Nephron (organoid): ENCODE measurements around the gene KRT82.

Source experiments
- H3K27ac Mint-ChIP-seq, 3 experiments: 2 replicates each; pipeline ENCODE4 v1.8.0; 2020; ENCODE audit warnings: mixed read lengths in 3 of 3, mild to moderate bottlenecking in 2 of 3, moderate library complexity in 1 of 3
- H3K27me3 Mint-ChIP-seq: 2 replicates; pipeline ENCODE4 v1.8.0; 2021; ENCODE audit warnings: low read depth, mild to moderate bottlenecking, moderate library complexity, mixed read lengths
- H3K36me3 Mint-ChIP-seq: 2 replicates; pipeline ENCODE4 v1.8.0; 2020; ENCODE audit warnings: low read depth, mixed read lengths
- H3K4me1 Mint-ChIP-seq: 2 replicates; pipeline ENCODE4 v1.8.0; 2020; ENCODE audit warnings: mixed read lengths
- H3K4me3 Mint-ChIP-seq, 3 experiments: 2 replicates each; pipeline ENCODE4 v1.8.0; 2020; ENCODE audit warnings: mild to moderate bottlenecking in 3 of 3, mixed read lengths in 3 of 3, moderate library complexity in 2 of 3
- H3K9me3 Mint-ChIP-seq: 2 replicates; pipeline ENCODE4 v1.8.0; 2020; ENCODE audit warnings: mixed read lengths
- TF ChIP-seq, protein P1 (sequence below), 3 experiments: fragments of 200-600 bp; sonication (generic); IDR thresholded peaks; one replicate each; pipeline ENCODE4 v1.5.0; 2021; ENCODE audit warnings: antibody characterized with exemption in 3 of 3; ENCODE audit not compliant: unreplicated experiment in 3 of 3

Gene KRT82

DNA sequence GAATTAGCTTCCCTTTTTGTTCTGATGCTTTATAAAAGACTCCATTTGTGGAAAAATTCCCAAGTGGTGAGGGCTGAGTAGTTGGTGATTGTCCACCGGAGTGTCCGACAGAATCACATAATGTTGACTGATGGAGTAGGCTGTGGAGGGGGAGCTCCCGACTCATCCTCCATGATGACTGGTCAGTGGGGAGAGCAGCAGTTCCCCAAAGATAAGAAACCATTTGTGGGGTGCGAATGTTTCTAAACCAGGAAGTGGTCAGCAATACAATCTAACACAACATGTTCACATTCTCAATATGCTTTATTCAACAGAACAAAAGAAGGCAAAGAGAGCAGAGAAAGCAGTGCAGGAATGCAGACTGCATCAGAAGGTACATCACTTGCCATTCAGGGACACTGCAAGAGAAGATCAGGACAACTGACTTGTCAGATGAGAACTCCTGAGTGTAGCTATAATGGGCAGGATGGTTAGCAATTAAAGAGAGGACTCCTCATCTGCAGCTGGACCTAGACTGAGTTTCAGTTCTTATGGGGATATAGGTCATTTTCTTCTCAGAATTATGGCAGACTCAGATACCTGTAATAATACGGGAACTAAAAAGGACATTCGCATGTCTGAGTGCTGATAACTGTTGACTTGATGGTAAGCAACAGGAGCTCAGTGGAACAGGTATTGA lies 40.4 kb upstream of the KRT82 start:
- Mint-ChIP-seq H3K27ac (no peak overlapping the region), H3K4me3 (no peak overlapping the region)
- TF ChIP-seq, protein P1, sequence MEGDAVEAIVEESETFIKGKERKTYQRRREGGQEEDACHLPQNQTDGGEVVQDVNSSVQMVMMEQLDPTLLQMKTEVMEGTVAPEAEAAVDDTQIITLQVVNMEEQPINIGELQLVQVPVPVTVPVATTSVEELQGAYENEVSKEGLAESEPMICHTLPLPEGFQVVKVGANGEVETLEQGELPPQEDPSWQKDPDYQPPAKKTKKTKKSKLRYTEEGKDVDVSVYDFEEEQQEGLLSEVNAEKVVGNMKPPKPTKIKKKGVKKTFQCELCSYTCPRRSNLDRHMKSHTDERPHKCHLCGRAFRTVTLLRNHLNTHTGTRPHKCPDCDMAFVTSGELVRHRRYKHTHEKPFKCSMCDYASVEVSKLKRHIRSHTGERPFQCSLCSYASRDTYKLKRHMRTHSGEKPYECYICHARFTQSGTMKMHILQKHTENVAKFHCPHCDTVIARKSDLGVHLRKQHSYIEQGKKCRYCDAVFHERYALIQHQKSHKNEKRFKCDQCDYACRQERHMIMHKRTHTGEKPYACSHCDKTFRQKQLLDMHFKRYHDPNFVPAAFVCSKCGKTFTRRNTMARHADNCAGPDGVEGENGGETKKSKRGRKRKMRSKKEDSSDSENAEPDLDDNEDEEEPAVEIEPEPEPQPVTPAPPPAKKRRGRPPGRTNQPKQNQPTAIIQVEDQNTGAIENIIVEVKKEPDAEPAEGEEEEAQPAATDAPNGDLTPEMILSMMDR (IDR thresholded peaks at IDR 0.05; ENCODE audit: unreplicated experiment in 3 of 3) = no peak

DNA sequence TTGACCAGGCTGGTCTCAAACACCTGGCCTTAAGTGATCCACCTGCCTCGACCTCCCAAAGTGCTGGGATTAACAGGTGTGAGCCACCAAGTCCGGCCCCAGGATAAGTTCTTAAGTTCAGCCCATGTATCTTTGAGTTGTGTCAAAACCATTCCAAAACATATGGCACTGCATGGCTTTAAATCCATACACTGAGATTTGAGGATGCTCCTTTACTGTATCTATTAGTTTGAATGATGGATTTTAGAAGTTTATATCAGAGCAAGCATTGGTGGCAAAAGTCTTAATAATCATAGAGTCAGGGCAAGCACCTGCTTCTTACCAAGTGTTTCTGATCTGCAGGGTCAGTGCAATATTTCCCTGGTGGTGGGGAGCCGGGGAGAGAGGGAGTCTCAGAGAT lies 39.7 kb upstream of the KRT82 start:
- H3K27ac Mint-ChIP-seq = no peak overlapping the region
- TF ChIP-seq, protein P1 (IDR thresholded peaks at IDR 0.05; ENCODE audit: unreplicated experiment in 3 of 3) = no peak
- peaks cover 6% of the 10 kb centered on the region for H3K4me1 Mint-ChIP-seq
- peaks cover 9% of the 10 kb centered on the region for H3K27me3 Mint-ChIP-seq
- H3K4me3 Mint-ChIP-seq = no peak overlapping the region
- H3K36me3 Mint-ChIP-seq = no peaks in the 10 kb centered on the region
- no peaks in the 10 kb centered on the region for H3K9me3 Mint-ChIP-seq

More for the DNA sequence above, 40.4 kb upstream of the KRT82 start:
- H3K4me1 Mint-ChIP-seq = peaks cover 6% of the 10 kb centered on the region
- no peaks in the 10 kb centered on the region for H3K36me3 Mint-ChIP-seq
- H3K9me3 Mint-ChIP-seq = no peaks in the 10 kb centered on the region
- H3K27me3 Mint-ChIP-seq = peaks cover 9% of the 10 kb centered on the region

DNA sequence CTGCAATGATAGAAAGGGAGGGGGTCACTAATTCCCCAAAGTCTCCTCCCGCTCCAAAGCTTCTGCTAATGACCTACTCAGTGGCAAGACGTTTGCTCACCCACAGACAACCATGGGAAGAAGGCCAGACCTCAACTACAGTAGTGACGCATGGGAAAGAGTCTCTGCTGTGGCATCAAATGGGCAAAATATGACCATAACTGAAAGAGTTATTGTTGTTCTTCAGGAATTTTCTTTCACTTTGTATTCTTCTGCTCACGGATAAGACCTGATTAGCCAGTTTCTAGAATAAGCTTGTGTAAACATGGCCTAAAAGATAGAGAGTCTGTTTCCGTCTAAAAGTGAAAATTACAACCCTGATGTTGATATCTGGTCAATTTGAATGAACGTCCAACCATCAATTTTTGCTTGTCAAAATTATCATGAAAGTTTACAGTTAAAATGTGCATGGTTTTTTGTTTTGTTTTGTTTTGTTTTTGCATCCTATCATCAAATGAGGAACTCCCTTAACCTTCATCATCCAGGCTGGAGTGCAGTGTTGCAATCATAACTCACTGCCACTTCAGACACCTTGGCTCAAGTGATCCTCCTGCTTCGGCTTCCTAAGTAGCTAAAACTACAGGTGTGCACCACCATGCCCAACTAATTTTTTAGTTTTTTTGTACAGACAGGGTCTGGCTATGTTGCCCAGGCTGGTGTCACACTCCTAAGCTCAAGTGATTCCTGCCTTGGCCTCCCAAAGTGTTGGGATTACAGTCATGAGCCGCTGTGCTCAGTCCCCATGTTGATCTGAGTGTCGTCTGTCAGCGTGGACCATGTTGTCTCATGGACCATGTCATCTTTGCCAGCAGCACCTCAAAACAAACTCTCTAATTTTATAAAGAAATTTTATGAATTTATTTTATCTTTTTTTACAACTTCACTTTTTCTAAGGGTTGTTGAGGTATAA lies 38.8 kb upstream of the KRT82 start:
- Mint-ChIP-seq H3K36me3 (no peaks in the 10 kb centered on the region), H3K9me3 (no peaks in the 10 kb centered on the region), H3K27ac (no peak overlapping the region), H3K4me1 (peaks cover 6% of the 10 kb centered on the region), H3K27me3 (peaks cover 9% of the 10 kb centered on the region), H3K4me3 (no peak overlapping the region)
- TF ChIP-seq, protein P1 (IDR thresholded peaks at IDR 0.05; ENCODE audit: unreplicated experiment in 3 of 3) = no peak

DNA sequence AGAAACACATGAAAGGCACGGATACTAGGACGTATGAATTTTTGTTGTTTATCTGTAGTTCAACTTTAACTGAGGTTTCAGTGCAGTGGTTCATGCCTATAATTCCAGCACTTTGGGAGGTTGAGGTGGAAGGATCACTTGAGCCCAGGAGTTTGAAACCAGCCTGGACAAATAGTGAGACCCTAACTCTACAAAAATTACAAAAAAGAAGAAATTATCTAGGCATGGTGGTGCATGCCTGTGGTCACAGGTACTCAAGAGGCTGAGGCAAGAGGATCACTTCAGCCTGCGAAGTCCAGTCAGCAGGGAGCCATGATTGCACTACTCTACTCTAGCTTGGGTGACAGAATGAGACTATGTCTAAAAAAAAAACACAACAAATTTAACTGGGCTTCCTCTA lies 37.8 kb upstream of the KRT82 start:
- no peaks in the 10 kb centered on the region for H3K9me3 Mint-ChIP-seq
- no peaks in the 10 kb centered on the region for H3K36me3 Mint-ChIP-seq
- no peak overlapping the region for H3K4me3 Mint-ChIP-seq
- TF ChIP-seq, protein P1 (IDR thresholded peaks at IDR 0.05; ENCODE audit: unreplicated experiment in 3 of 3) = no peak
- H3K27me3 Mint-ChIP-seq = peaks cover 9% of the 10 kb centered on the region
- no peak overlapping the region for H3K27ac Mint-ChIP-seq
- peaks cover 6% of the 10 kb centered on the region for H3K4me1 Mint-ChIP-seq

DNA sequence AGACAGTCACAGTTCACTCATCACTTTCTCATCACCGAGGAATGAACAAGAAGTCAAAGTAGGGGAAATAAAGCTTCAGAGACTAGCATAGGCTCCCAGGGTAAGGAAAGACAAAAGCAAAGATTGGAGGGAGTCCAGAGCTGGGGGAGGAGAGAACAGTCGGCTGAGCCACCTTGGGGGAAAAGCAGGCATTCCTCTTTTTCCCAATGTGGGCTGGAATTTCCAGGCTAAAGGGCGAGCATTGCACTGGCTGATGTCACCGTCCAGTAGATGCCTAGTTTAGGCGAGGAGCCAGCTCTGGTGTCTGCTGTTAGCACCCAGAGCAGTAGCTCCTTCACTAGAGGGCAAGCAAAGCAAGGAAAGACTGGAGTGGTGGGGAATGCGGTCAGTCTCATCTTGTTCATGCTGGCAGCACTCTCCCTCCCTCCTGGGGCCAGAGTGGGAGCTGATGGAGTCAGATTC lies 36.5 kb upstream of the KRT82 start:
- H3K36me3 Mint-ChIP-seq = no peaks in the 10 kb centered on the region
- no peak overlapping the region for H3K4me3 Mint-ChIP-seq
- H3K9me3 Mint-ChIP-seq = no peaks in the 10 kb centered on the region
- H3K27ac Mint-ChIP-seq = no peak overlapping the region
- TF ChIP-seq, protein P1 (IDR thresholded peaks at IDR 0.05; ENCODE audit: unreplicated experiment in 3 of 3) = no peak
- H3K4me1 Mint-ChIP-seq = peaks cover 6% of the 10 kb centered on the region
- H3K27me3 Mint-ChIP-seq = peaks cover 9% of the 10 kb centered on the region
